PFSK-1 (cell line): ENCODE measurements around the gene SPOCK3.

ENCODE experiments used
- FOXP2 ChIP-seq: optimal IDR thresholded peaks from 2 replicates; pipeline ENCODE3; 2011; ENCODE audit warnings: borderline replicate concordance, control low read depth, inconsistent platforms; ENCODE audit not compliant: insufficient read depth; ENCODE audit errors: extremely low read length, extremely low read depth
- POLR2AphosphoS5 ChIP-seq: IDR thresholded peaks from 2 replicates; pipeline ENCODE4 v1.6.1; 2012; ENCODE audit warnings: low read depth, mild to moderate bottlenecking, control low read depth, low read length, moderate library complexity
- TAF1 ChIP-seq: IDR thresholded peaks from 2 replicates; pipeline ENCODE4 v1.6.1; 2012; ENCODE audit warnings: low read length, control low read depth, borderline replicate concordance; ENCODE audit not compliant: insufficient read depth

DNA sequence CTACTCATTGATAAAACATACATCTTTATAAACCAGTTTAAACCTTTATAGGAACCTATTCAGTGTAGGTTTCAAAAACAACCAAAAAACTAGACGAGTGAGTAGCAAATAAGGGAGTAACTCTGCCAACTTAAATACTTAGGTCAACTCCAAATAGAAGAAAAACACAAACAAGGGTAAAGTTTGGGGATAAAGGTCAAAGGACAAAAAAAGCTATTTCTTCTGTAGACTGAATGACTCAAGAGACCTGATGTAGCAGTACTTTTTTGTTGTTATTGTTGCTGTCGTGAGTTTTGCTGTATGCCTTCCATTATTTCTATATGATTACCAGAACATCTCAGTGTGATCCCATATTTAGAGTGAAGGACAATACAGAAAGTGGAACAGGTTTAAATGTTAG lies 199.3 kb downstream of the SPOCK3 start:
- TF ChIP-seq POLR2AphosphoS5 (no peak), TAF1 (no peak), FOXP2 (no peak)
